Smooth muscle cell of the pulmonary artery (primary cell): ENCODE data around the gene MLXIPL. TPM values are rescaled to one million over a fixed set of nuclear protein-coding genes. Genes with fewer than 3 reads are reported as not detected.

Experiments
- total RNA-seq: library from RNA; depleted of rRNA; stranded (reverse); fragments of >200 nt; gene quantifications from 2 replicates; pipeline ENCODE4 v1.2.3, GENCODE V29; 2014

The MLXIPL gene, protein sequence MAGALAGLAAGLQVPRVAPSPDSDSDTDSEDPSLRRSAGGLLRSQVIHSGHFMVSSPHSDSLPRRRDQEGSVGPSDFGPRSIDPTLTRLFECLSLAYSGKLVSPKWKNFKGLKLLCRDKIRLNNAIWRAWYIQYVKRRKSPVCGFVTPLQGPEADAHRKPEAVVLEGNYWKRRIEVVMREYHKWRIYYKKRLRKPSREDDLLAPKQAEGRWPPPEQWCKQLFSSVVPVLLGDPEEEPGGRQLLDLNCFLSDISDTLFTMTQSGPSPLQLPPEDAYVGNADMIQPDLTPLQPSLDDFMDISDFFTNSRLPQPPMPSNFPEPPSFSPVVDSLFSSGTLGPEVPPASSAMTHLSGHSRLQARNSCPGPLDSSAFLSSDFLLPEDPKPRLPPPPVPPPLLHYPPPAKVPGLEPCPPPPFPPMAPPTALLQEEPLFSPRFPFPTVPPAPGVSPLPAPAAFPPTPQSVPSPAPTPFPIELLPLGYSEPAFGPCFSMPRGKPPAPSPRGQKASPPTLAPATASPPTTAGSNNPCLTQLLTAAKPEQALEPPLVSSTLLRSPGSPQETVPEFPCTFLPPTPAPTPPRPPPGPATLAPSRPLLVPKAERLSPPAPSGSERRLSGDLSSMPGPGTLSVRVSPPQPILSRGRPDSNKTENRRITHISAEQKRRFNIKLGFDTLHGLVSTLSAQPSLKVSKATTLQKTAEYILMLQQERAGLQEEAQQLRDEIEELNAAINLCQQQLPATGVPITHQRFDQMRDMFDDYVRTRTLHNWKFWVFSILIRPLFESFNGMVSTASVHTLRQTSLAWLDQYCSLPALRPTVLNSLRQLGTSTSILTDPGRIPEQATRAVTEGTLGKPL
- 0.03 and 0.39 TPM in 2 replicates for total RNA-seq

DNA sequence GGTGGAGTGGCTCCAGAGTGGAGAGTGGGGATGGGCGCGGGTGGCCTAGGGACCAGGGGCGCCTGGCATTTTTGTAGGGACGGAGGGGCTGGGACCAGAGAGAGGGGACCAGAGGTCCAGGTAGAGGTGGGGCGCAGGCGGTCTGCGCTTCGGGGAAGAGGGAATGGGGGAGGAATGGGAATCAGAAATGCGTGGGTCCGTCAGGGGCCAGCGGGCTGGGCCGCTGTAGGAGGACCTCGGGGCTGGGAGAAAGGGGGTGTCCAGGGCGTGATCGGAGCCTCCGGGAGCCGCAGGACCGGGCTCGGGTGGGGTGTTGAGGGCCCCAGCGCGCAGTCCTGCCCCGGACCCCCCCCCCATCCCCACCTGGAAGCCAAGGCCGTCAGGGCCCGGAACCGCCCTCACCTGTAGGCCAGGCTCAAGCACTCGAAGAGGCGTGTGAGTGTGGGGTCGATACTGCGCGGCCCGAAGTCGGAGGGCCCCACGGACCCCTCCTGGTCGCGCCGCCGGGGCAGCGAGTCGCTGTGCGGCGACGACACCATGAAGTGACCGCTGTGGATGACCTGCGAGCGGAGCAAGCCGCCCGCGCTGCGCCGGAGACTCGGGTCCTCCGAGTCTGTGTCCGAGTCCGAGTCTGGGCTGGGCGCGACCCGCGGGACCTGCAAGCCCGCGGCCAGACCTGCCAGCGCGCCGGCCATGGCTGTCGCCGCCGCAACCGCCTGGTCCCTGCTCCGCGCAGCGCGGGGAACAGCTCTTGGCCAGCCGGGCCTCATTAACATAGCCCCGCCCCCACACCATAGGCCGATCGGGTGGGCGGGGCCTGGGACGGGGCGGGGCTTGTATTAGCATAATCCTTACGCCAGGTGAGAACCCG, at the start of gene MLXIPL:
Gene MLXIPL (minus strand): TSS at position 725 of the 871 bp plus-strand sequence. CDS start 30 bp downstream, at position 695.

GRCh38 chr7:73667344-73668102, 43.2 kb upstream of the MLXIPL start, which contains the start of gene VPS37D:
VPS37D (plus strand) TSS chr7:73667831; CDS start chr7:73667959, 128 bp downstream.

DNA sequence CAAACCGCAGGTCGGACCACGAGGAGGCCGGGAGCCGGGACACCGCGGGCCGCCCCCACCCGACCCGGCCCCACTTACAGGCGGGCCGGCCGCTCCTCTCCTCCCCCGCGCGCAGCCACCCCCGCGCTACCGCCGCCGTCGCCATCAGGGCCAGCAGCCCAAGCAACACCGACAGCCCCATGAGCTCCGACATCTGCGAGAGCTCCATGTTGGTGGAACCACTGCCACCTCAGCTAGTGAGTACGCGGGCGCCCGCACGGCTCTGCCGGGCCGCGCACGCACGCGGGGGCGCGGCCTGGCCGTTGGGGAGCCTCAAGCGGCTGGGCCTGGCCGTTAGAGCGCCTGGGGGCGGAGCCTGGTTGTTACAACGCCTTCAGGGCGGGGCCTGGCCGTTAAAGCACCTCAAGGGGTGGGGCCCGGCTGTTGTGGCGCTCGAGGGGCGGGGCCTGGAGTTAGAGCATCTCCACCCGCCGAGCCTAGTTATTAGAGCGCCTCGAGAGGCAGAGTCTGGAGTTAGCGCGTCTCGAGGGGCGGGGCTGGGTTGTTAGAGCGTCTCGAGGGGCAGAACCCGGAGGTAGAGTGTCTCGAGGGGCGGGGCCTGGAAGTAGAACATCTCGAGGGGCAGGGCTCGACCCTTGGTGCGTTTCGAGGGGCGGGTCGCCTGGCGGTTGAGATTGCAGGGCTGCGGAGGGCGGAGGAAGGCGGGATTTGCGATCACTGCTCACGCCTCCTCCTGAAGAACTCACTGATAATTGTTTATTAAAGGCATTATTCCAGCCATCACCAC, 45.8 kb downstream of the MLXIPL start, which contains the start of gene TBL2:
Gene TBL2 (minus strand): TSS at position 238 of the 787 bp plus-strand sequence. CDS start 30 bp downstream, at position 208.

GRCh38 chr7:73557397-73558257, 66.7 kb downstream of the MLXIPL start, which contains the start of gene BCL7B:
BCL7B (minus strand) TSS chr7:73557690; CDS start chr7:73557578, 112 bp downstream.

Other genes with a start within 250 kb of the MLXIPL start
- gene FZD9, start 190.7 kb downstream of the MLXIPL start, total RNA-seq: 0.65 and 1.6 TPM in 2 replicates
- 47.4 and 52.7 TPM in 2 replicates for gene BAZ1B, start 102.2 kb downstream of the MLXIPL start, total RNA-seq
- gene BCL7B, start 66.8 kb downstream of the MLXIPL start, total RNA-seq: 24.0 and 24.9 TPM in 2 replicates
- 102 and 150 TPM in 2 replicates for gene TBL2, start 45.9 kb downstream of the MLXIPL start, total RNA-seq
- gene VPS37D, start 43.3 kb upstream of the MLXIPL start, total RNA-seq: 4.1 and 5.7 TPM in 2 replicates
- gene DNAJC30, start 58.9 kb upstream of the MLXIPL start, total RNA-seq: 3.0 and 3.5 TPM in 2 replicates
- gene BUD23, start 59.1 kb upstream of the MLXIPL start, total RNA-seq: 37.6 and 43.0 TPM in 2 replicates
- 23.0 and 40.8 TPM in 2 replicates for gene STX1A, start 95.1 kb upstream of the MLXIPL start, total RNA-seq
- gene ABHD11, start 114.3 kb upstream of the MLXIPL start, total RNA-seq: 6.5 and 7.5 TPM in 2 replicates
- gene CLDN3, start 145.7 kb upstream of the MLXIPL start, total RNA-seq: not detected in 2 replicates
- 0.26 TPM in 2 replicates for gene CLDN4, start 206.5 kb upstream of the MLXIPL start, total RNA-seq
- 1.9 and 2.9 TPM in 2 replicates for gene METTL27, start 218.0 kb upstream of the MLXIPL start, total RNA-seq
- not detected in 2 replicates for gene TMEM270, start 236.6 kb upstream of the MLXIPL start, total RNA-seq